GM18861 (cell line): Measurements from ENCODE around the gene ALX3.

Experiments
- ATAC-seq: cut with Tn5 transposase; IDR thresholded peaks from one replicate; pipeline ENCODE4 v1.9.1; 2021; ENCODE audit not compliant: unreplicated experiment

ALX3 gene

GRCh38 chr1:110070671-110071242 lies at the start of gene ALX3:
ALX3 (minus strand) TSS chr1:110070672; CDS start chr1:110070612, 60 bp downstream.
- ATAC-seq = no peak

- no peak for ATAC-seq
These were observed 49.4 kb upstream of the ALX3 start for GRCh38 chr1:110119843-110120242.

GRCh38 chr1:110118636-110119396 lies 48.3 kb upstream of the ALX3 start:
- ATAC-seq = no peak

- ATAC-seq = no peak
These were observed 44.3 kb upstream of the ALX3 start for GRCh38 chr1:110114784-110115183.

GRCh38 chr1:110114173-110114572 lies 43.7 kb upstream of the ALX3 start:
- ATAC-seq = no peak

DNA sequence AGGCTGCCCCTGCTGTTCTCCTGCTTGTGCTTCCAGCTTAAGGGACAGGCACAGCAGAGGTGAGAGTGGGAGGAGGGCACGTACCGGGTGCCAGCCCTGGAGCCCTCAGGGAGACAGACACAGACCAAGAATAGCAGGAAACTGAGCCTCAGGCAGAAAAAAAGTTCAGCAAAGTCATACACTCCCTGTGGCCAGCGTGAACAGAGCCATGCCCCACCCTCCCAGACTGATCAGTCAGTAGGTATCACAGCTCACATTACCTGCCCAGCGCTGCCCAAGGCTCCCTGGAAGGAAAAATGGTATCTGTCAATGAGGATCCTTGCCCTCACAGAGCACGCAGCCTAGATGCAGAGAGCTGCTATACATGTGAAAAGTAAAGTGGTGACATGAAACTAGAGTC lies 43.1 kb upstream of the ALX3 start:
- ATAC-seq = no peak

DNA sequence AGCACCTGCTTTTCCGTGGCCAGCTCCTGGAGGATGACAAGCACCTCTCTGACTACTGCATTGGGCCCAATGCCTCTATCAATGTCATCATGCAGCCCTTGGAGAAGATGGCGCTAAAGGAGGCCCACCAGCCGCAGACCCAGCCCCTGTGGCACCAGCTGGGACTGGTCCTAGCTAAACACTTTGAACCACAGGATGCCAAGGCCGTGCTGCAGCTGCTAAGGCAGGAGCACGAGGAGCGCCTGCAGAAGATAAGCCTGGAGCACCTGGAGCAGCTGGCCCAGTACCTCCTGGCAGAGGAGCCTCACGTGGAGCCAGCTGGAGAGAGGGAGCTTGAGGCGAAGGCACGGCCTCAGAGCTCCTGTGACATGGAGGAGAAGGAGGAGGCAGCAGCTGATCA lies 42.2 kb upstream of the ALX3 start:
- ATAC-seq = no peak

DNA sequence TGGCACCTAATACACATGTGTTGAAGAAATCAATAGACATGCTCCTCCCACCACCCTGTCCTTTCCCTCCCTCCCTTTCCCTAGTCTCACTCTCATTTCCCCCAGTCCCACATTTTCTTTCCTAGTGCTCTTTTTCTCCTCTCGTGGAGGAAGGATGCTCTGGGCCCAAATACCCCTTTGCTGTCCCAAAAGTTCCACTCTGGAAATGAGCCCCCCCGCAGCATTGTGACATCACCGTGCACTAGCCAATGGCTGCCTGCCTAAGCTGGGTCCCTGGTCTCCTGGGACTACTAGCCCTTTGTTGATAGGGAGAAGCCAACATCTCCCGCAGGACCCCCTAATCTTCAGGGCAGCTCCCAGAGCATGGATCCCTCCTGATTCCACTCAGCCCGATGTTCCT lies 41.7 kb upstream of the ALX3 start, which contains the start of gene UBL4B:
Gene UBL4B, plus strand, starts transcription at position 301 of the 400 bp plus-strand sequence. Its CDS starts 92 bp downstream, at position 393.
- ATAC-seq = no peak

GRCh38 chr1:110111081-110111480 lies 40.6 kb upstream of the ALX3 start:
- no peak for ATAC-seq

GRCh38 chr1:110107867-110108469 lies 37.5 kb upstream of the ALX3 start:
- ATAC-seq = no peak

DNA sequence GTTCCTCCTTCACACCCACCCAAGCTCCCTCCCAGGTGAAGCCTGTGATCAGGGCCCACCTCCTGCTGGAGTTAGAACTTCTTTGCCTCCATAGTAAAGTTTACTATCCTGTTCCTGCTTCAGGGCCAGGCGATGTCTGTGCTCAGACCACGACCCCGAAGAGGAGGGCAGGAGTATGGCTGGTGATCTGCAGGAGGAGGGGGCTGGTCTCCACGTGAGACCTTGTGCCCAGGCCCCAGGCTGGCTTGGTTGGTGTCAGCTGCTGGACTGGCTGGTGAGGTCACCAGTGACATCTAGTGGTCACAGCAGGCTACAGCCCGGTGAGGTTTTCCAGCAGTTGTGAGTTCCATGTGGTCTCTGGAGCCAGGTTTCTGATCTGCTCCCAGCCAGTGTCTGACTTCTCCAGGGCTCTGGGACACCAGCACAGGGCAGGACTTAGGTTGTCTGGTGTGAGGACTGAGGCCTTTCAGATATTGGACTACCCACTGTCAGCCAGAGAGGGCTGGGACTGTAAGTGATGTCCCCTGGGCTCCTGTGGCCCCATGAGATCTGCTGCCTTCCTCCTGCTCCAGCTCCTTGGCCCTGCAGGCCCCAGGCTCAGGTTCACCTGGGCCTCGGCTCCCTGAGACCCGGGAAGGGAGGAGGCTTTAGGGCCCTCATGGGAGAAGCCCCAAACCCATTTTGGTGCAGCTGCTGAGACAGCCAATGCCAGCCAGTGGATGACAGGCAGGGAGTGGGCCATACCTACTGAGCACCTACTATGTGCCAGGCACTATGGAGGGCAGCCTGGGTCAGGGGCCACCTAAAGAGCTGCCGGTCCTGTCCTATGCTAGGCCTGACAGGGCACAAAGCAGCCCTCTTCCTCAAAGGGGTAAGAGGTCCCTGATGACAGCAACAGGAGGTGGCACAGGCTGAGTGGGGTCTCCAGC lies 35.8 kb upstream of the ALX3 start:
- no peak for ATAC-seq

DNA sequence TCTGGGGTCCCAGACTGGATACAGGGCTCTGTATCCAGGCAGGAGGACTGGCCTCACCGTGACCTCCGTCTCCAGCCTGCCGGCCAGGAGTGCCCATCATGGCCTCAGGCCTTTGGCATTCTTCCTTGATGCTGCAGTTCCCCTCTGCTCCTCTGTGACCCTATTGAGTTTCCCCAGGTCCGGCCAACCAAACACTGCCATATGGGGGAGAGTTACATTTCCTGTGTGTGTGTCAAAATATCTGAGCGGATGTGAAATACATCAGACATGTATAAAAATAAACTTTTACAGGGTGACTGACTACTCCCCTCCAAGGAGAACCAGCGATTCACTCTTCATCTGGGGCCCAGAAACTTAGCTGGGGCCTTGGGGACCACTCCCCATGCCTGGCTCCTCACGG lies 31.6 kb upstream of the ALX3 start:
- no peak for ATAC-seq

DNA sequence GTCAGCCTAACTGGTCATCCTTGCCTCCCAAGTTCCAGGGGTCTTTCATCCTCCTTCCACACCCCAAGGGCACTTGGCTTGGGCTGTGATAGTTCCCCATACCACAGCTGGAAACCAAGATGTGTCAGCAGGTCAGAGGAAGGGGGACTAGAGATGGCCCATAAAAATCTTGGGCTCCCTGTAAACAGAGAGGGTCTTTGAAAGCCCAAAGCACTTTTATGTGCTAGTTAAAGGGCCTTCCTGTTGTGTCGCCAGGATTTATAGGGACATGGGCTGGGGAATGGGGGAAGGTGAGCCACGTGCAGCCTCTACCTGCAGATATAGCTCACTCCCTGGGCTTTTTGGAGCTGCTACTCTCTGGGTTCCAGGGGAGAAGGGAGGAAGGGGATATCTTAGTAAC lies 29.9 kb upstream of the ALX3 start:
- ATAC-seq = no peak

DNA sequence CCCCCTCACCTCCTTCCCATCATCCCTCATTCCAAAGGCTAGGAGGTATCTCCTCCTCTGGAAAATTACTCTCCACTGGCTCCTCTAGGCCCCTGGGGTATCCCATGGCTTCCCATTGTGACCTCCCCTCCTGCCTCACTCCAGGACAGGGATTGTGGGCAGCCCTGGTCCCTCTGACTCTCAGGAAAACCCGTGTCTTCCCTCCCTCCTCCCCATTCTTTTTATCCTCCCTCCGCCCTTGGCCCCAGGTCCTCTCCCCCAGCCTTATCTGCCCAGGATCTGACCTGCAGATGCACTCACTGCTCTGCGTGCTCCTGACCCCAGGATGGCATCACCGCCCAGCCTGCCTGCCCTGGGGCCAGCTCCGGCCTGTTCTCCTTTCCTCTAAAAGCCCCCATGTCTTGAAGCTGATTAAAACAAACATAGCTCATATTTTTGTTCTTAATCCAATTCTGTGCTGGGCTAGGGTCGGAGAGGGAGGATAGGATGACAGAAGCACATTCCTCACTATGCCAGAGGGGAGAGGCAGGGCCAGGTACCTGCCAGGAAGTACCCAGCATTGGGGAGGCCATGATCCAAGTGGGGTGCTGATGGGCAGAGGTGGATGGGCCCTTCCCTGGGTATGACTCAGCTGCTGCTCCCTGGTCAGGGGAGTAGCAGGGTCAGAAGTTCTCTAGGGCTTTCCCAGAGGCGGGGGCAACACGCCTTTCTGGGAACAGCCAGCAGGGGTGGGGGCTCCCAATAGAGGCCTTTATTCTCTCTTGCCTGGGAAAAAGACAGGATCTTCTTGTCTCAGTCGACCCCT lies 28.0 kb upstream of the ALX3 start:
- no peak for ATAC-seq

- no peak for ATAC-seq
These were observed 27.2 kb upstream of the ALX3 start for GRCh38 chr1:110097507-110098221.

DNA sequence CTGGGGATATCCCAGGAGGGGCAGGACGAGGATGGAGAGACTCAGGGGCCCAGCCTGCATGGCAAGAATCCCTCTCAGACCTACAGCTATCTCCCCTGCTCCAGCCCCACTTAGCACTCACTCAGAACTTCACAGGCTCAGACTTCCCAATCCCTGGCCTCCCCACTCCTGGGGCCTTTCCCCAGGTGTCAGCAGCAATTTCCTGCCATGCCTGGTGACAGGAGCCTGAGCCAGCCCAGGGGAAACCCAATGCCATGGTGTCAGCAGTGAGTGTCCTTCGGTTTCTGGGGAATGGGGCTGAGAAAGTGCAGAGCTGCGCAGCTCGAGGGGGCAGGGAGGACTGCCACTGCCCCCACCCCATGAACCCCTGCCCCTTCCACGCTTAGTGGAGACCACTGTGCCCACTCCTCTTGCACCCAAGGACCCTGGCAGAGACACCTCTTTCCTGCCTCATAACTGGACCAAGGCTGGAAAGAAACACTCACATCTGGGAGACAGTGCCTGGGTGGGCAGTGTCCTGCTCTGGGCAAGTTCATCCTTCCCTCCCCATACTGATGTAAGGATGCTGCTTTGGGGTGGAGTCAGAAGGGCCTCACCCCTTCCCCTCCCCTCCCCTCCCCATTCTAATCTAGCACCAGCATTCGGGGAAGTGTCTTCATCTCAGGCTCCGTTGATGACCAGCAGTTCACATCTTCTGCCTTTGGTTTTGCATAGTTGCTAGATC lies 24.6 kb upstream of the ALX3 start:
- ATAC-seq = no peak

DNA sequence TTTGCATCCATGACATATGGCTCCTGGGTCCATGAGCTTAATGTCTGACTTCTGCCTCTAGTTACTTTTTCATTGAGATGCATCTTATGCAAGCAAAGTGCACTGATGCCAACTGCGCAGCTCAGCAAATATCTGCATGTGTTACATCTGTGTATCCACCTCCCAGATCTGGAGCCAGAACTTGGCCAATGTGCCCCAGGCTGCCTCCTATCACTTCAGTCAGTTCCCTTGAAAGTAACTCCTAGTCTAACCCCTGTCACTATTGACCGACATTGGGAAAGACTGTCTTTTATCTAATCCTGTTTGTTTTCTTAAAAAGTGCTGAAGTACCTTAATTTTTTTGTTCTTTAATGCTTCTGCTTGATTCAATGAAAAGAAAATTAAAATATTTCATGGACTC lies 22.5 kb upstream of the ALX3 start:
- no peak for ATAC-seq

DNA sequence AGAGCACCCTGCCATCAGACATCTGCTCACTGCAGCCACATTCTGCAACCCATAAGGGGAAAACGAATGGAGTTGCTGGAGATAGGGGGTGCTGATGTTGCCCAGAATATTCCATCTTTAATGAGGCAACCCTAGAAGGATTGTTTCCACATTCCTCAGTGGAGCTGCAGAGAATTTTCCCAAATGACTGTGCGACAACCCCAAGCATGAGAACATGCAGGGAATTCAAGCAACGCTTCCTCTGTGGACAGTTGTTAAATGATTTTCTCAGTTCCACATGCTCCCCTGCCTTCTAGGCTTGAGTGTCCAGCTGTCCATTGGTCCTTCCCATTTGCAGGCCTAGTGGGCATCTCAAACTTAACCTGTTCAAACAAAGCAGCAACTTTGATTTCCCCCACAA lies 21.3 kb upstream of the ALX3 start:
- no peak for ATAC-seq

GRCh38 chr1:110091381-110091780 lies 20.9 kb upstream of the ALX3 start:
- ATAC-seq = no peak
